ENCODE results near the gene ZBTB14. TPM values are rescaled to one million over a fixed set of nuclear protein-coding genes. Genes with fewer than 3 reads are reported as not detected.

Gene ZBTB14
- total RNA-seq, 1 experiment from 2014 or later = 15.5 TPM

DNA sequence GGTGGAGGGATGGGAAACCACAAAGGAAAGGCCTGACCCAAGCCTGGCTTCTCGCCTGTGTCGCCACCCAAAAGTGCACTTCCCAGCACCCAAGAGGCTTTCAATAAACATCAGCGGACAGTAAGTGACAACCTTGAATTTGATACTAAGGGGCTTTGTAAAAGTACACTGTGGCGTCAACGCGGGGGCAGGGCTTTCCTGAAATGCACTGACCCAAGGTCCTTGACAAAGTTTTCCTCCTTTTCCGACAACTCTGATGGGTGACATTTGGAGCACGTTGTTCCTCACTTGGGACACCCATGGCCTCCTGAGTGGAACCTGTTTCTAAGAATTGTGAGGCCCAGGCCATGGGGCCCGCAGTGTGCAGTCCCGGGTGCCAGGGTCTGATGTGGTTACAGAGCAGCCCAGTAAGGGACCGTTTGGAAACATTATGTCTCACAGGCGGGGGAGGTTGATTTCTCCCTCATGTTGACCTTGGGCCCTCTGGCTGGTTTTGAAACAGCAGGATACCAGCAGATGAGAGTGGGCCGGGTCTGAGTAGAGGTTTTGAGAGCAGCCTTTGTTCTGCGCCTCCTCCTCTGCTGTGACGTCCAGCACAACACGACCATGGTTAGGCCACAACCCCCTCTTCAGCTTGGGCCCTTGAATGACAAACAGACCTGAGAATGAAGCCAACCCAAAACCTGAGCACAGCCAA, 2.8 kb upstream of the ZBTB14 start:
- Histone ChIP-seq H4K8ac (replicated peaks; ENCODE audit: insufficient read length, low read depth, low read length) (no peak overlapping the region), H2BK20ac (ENCODE audit: low read depth, low read length, poor library complexity, severe bottlenecking) (no peak overlapping the region), H3K14ac (ENCODE audit: insufficient read depth, low read length) (no peak overlapping the region), H3K4me1 (ENCODE audit: insufficient read depth, low read length) (no peaks in the 10 kb centered on the region; the same call in 1 of the 2 replicates), H3K23me2 (ENCODE audit: insufficient read length, low read depth, low read length, poor library complexity, severe bottlenecking) (peaks cover 7% of the 10 kb centered on the region), H3K4me2 (ENCODE audit: insufficient read depth, insufficient read length, low read length) (no peak overlapping the region), H3K27me3 (ENCODE audit: insufficient read depth, low read length) (no peaks in the 10 kb centered on the region; the same call in 1 of the 2 replicates), H3K9ac (ENCODE audit: extremely low read depth, insufficient read length, low read length) (no peak overlapping the region), H3K56ac (ENCODE audit: insufficient read length, low read depth, low read length) (no peak overlapping the region), H2BK12ac (ENCODE audit: insufficient read length, low read depth, low read length) (no peak overlapping the region), H3K79me1 (ENCODE audit: insufficient read depth, low read depth, low read length, poor library complexity, severe bottlenecking) (no peaks in the 10 kb centered on the region), H3K23ac (ENCODE audit: insufficient read length, low read depth, low read length) (no peak overlapping the region), H2BK5ac (ENCODE audit: insufficient read length, low read length) (no peak overlapping the region), H4K91ac (ENCODE audit: insufficient read length, low read depth, low read length) (no peak overlapping the region), H3K27ac (ENCODE audit: insufficient read length, low read depth, low read length) (no peak overlapping the region), H2BK15ac (ENCODE audit: low read depth, low read length) (no peak overlapping the region), H3K4ac (ENCODE audit: low read depth, low read length) (no peak overlapping the region), H2BK120ac (ENCODE audit: low read depth, low read length, poor library complexity, severe bottlenecking) (no peak overlapping the region), H2AK5ac (ENCODE audit: insufficient read length, low read length) (no peak overlapping the region), H3K79me2 (ENCODE audit: insufficient read depth, low read length) (no peaks in the 10 kb centered on the region), H2AFZ (ENCODE audit: low read length) (no peak overlapping the region), H4K20me1 (ENCODE audit: control insufficient read depth, insufficient read depth, insufficient read length) (no peaks in the 10 kb centered on the region), H3K18ac (ENCODE audit: insufficient read length, low read depth, low read length) (no peak overlapping the region), H4K5ac (ENCODE audit: insufficient read length, low read depth, low read length) (no peak overlapping the region), H3T11ph (ENCODE audit: low read length) (no peak overlapping the region), H3K9me3 (ENCODE audit: control insufficient read depth, low read depth, low read length) (no peaks in the 10 kb centered on the region)
- no peak for DNase-seq
- no CpG with 5 or more reads among the region's 16 CpGs for WGBS (ENCODE audit: extremely low coverage, insufficient read length, low lambda C conversion rate)
- Mint-ChIP-seq H3K4me3 (no peak overlapping the region), H3K36me3 (ENCODE audit: insufficient read depth in 1 of 3, low read depth in 3 of 3) (no peaks in the 10 kb centered on the region; a peak in 1 of 7 replicates), H3K4me1 (peaks cover 14 to 15% of the 10 kb centered on the region in 2 experiments), H3K27me3 (ENCODE audit: low read depth) (peaks cover 34% of the 10 kb centered on the region), H3K9me3 (peaks cover 0 to 2% of the 10 kb centered on the region in 2 experiments; a peak in 1 of 5 replicates), H3K27ac (no peak overlapping the region)
- TF ChIP-seq, protein P1, sequence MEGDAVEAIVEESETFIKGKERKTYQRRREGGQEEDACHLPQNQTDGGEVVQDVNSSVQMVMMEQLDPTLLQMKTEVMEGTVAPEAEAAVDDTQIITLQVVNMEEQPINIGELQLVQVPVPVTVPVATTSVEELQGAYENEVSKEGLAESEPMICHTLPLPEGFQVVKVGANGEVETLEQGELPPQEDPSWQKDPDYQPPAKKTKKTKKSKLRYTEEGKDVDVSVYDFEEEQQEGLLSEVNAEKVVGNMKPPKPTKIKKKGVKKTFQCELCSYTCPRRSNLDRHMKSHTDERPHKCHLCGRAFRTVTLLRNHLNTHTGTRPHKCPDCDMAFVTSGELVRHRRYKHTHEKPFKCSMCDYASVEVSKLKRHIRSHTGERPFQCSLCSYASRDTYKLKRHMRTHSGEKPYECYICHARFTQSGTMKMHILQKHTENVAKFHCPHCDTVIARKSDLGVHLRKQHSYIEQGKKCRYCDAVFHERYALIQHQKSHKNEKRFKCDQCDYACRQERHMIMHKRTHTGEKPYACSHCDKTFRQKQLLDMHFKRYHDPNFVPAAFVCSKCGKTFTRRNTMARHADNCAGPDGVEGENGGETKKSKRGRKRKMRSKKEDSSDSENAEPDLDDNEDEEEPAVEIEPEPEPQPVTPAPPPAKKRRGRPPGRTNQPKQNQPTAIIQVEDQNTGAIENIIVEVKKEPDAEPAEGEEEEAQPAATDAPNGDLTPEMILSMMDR (conservative IDR thresholded peaks at IDR 0.05) = no peak
